IMR-90 (cell line): ENCODE measurements around the gene RNASE4. TPM values are rescaled to one million over a fixed set of nuclear protein-coding genes. Genes with fewer than 3 reads are reported as not detected.

Source experiments
- ATAC-seq: fragments of 200-7000 bp; cut with Tn5 transposase; 2 replicates; pipeline ENCODE4 v1.9.1; 2020; ENCODE audit warnings: low read depth, mild to moderate bottlenecking, moderate library complexity
- BruUV-seq: library from RNA; stranded (reverse); fragments of 400-500 nt; replicated peaks from 2 replicates; lab custom pipeline; 2021; lab: Mats Ljungman, UMichigan
- CTCF ChIA-PET: fragments of 300-600 bp; formaldehyde crosslinking; extraction: SDS; loops from one replicate; lab custom pipeline; 2021; ENCODE audit warnings: antibody characterized with exemption; lab: Yijun Ruan, JAX
- POLR2A ChIA-PET: fragments of 300-600 bp; sonication (Branson Sonifier 250); formaldehyde crosslinking; loops from one replicate; lab custom pipeline; 2022; ENCODE audit warnings: antibody characterized with exemption; ENCODE audit not compliant: unreplicated experiment; lab: Charles Lee
- DNase-seq: peaks from one replicate; pipeline ENCODE4 v3.0.0; 2013
- H2AFZ ChIP-seq: replicated peaks from 2 replicates; pipeline ENCODE3; 2013; ENCODE audit warnings: low read length, mild to moderate bottlenecking; ENCODE audit not compliant: poor library complexity
- H2AK5ac ChIP-seq: 2 replicates; pipeline ENCODE4 v1.6.1; 2013; ENCODE audit warnings: low read depth, low read length, inconsistent platforms
- H2AK9ac ChIP-seq: replicated peaks from 2 replicates; pipeline ENCODE3; 2013; ENCODE audit warnings: mild to moderate bottlenecking, low read depth, low read length, moderate library complexity; ENCODE audit not compliant: poor library complexity
- H2BK120ac ChIP-seq: 2 replicates; pipeline ENCODE4 v1.6.1; 2013; ENCODE audit warnings: low read depth, low read length, inconsistent platforms
- H2BK15ac ChIP-seq: 3 replicates; pipeline ENCODE4 v1.6.1; 2013; ENCODE audit warnings: low read depth, low read length, inconsistent platforms
- H2BK20ac ChIP-seq: 2 replicates; pipeline ENCODE4 v1.6.1; 2013; ENCODE audit warnings: low read depth, mild to moderate bottlenecking, inconsistent platforms, low read length, moderate library complexity
- H2BK5ac ChIP-seq: 2 replicates; pipeline ENCODE4 v1.6.1; 2013; ENCODE audit warnings: mild to moderate bottlenecking, low read depth, low read length, inconsistent platforms; ENCODE audit not compliant: poor library complexity, severe bottlenecking
- H3K14ac ChIP-seq: replicated peaks from 2 replicates; pipeline ENCODE4 v1.6.1; 2013; ENCODE audit warnings: low read depth, low read length, inconsistent platforms
- H3K18ac ChIP-seq: 2 replicates; pipeline ENCODE4 v1.6.1; 2013; ENCODE audit warnings: low read depth, low read length, control low read depth
- H3K23ac ChIP-seq: 2 replicates; pipeline ENCODE4 v1.6.1; 2013; ENCODE audit warnings: low read depth, low read length, inconsistent platforms
- H3K27ac ChIP-seq: 2 replicates; pipeline ENCODE4 v1.5.1; 2013; ENCODE audit warnings: mild to moderate bottlenecking, control low read depth, low read length; ENCODE audit not compliant: insufficient read depth
- H3K27me3 ChIP-seq: 2 replicates; pipeline ENCODE4 v1.6.1; 2013; ENCODE audit warnings: low read length; ENCODE audit not compliant: control insufficient read depth, insufficient read depth
- H3K36me3 ChIP-seq: 2 replicates; pipeline ENCODE4 v1.6.1; 2013; ENCODE audit warnings: low read length, mixed read lengths; ENCODE audit not compliant: control insufficient read depth, insufficient read depth
- H3K4ac ChIP-seq: 2 replicates; pipeline ENCODE4 v1.6.1; 2013; ENCODE audit warnings: low read depth, low read length, inconsistent platforms
- H3K4me1 ChIP-seq: 2 replicates; pipeline ENCODE4 v1.6.1; 2013; ENCODE audit warnings: low read length, mixed read lengths; ENCODE audit not compliant: control insufficient read depth, insufficient read depth
- H3K4me2 ChIP-seq: 2 replicates; pipeline ENCODE4 v1.6.1; 2013; ENCODE audit warnings: low read depth, mild to moderate bottlenecking, control low read depth, low read length, moderate library complexity
- H3K4me3 ChIP-seq: 2 replicates; pipeline ENCODE4 v1.5.1; 2013; ENCODE audit warnings: low read depth, mild to moderate bottlenecking, control low read depth, low read length, moderate library complexity; ENCODE audit not compliant: insufficient read depth
- H3K56ac ChIP-seq: 2 replicates; pipeline ENCODE4 v1.6.1; 2013; ENCODE audit warnings: low read length, inconsistent platforms; ENCODE audit not compliant: insufficient read depth; ENCODE audit errors: extremely low read depth
- H3K79me1 ChIP-seq, 2 experiments: 2 replicates each; pipeline ENCODE4 v1.6.1; 2013; ENCODE audit warnings: low read length in 2 of 2, inconsistent platforms in 1 of 2, low read depth in 1 of 2
- H3K9ac ChIP-seq: 2 replicates; pipeline ENCODE4 v1.6.1; 2013; ENCODE audit warnings: low read depth, low read length, control low read depth
- H3K9me1 ChIP-seq: 2 replicates; pipeline ENCODE4 v1.6.1; 2013; ENCODE audit warnings: low read length, inconsistent platforms; ENCODE audit not compliant: insufficient read depth
- H3K9me3 ChIP-seq: 2 replicates; pipeline ENCODE4 v1.6.1; 2013; ENCODE audit warnings: low read length; ENCODE audit not compliant: control insufficient read depth, insufficient read depth
- H4K20me1 ChIP-seq: 2 replicates; pipeline ENCODE4 v1.6.1; 2013; ENCODE audit warnings: low read length, inconsistent platforms; ENCODE audit not compliant: insufficient read depth
- H4K5ac ChIP-seq: 2 replicates; pipeline ENCODE4 v1.6.1; 2013; ENCODE audit warnings: mild to moderate bottlenecking, low read depth, low read length, control low read depth
- H4K8ac ChIP-seq, 2 experiments: 2 replicates each; pipeline ENCODE4 v1.6.1; 2013; ENCODE audit warnings: low read depth in 2 of 2, low read length in 2 of 2, control low read depth in 1 of 2, inconsistent platforms in 1 of 2
- H4K91ac ChIP-seq: 2 replicates; pipeline ENCODE4 v1.6.1; 2013; ENCODE audit warnings: low read depth, low read length, inconsistent platforms; ENCODE audit not compliant: insufficient read depth
- CEBPB ChIP-seq: IDR thresholded peaks from 2 replicates; pipeline ENCODE4 v1.6.1; 2012; ENCODE audit warnings: low read depth, low read length, improper control_type of control experiment
- CHD1 ChIP-seq: IDR thresholded peaks from 2 replicates; pipeline ENCODE4 v1.6.1; 2012; ENCODE audit warnings: low read depth, low read length, improper control_type of control experiment
- MAFK ChIP-seq: IDR thresholded peaks from 2 replicates; pipeline ENCODE4 v1.6.1; 2012; ENCODE audit warnings: low read depth, low read length, improper control_type of control experiment
- MAZ ChIP-seq: IDR thresholded peaks from 2 replicates; pipeline ENCODE4 v1.6.1; 2012; ENCODE audit warnings: low read depth, mild to moderate bottlenecking, low read length, improper control_type of control experiment, moderate library complexity, borderline replicate concordance
- MXI1 ChIP-seq: IDR thresholded peaks from 2 replicates; pipeline ENCODE4 v1.6.1; 2012; ENCODE audit warnings: low read depth, mild to moderate bottlenecking, low read length, moderate library complexity, borderline replicate concordance
- NFE2L2 ChIP-seq: fragments of 150-350 bp; IDR thresholded peaks from 2 replicates; pipeline ENCODE4 v1.6.1; 2016; ENCODE audit warnings: low read depth, mild to moderate bottlenecking, low read length
- POLR2A ChIP-seq: IDR thresholded peaks from 2 replicates; pipeline ENCODE4 v1.6.1; 2012; ENCODE audit warnings: mild to moderate bottlenecking, low read depth, low read length
- RAD21 ChIP-seq: IDR thresholded peaks from 2 replicates; pipeline ENCODE4 v1.6.1; 2012; ENCODE audit warnings: low read length, improper control_type of control experiment
- RCOR1 ChIP-seq: IDR thresholded peaks from 2 replicates; pipeline ENCODE4 v1.6.1; 2012; ENCODE audit warnings: mild to moderate bottlenecking, low read length, improper control_type of control experiment; ENCODE audit not compliant: insufficient replicate concordance
- RFX5 ChIP-seq: IDR thresholded peaks from 2 replicates; pipeline ENCODE4 v1.8.0; 2012; ENCODE audit warnings: low read depth, mild to moderate bottlenecking, low read length, moderate library complexity
- SMC3 ChIP-seq: fragments of 150-350 bp; IDR thresholded peaks from 2 replicates; pipeline ENCODE4 v1.6.1; 2016; ENCODE audit warnings: low read depth, mild to moderate bottlenecking, antibody characterized with exemption, low read length, moderate library complexity
- WGBS, 2 experiments: methylation state at CpG; one replicate each; pipeline versions ENCODE4 v1.1.5 to v1.1.7; 2013; ENCODE audit warnings: missing lambda C conversion rate in 2 of 2; ENCODE audit not compliant: insufficient read length in 1 of 2; ENCODE audit errors: extremely low coverage in 2 of 2; 5-methylcytosine and 5-hydroxymethylcytosine counted together
- dilution Hi-C: fragments of 300-500 bp; cut with HindIII; formaldehyde crosslinking; loops from one replicate; pipeline ENCODE4 v1.14.3; 2018; ENCODE audit warnings: low sequenced_read_pairs; ENCODE audit not compliant: unreplicated experiment
- in situ Hi-C: fragments of 300-500 bp; cut with MboI; formaldehyde crosslinking; loops from 3 replicates; pipeline ENCODE4 v1.14.3; 2019; ENCODE audit warnings: low sequenced_read_pairs, inconsistent platforms, mixed read lengths
- intact Hi-C: fragments of 100-400 bp; cut with micrococcal nuclease; formaldehyde crosslinking; loops from 2 replicates; pipeline ENCODE4 v1.10.0; 2022
- polyA plus RNA-seq, 3 experiments: library from polyadenylated mRNA; depleted of rRNA; stranded (reverse); fragments of >200 nt; gene quantifications; 2 replicates each; pipeline ENCODE4 v1.2.3, GENCODE V29; 2012; ENCODE audit warnings: low replicate concordance in 1 of 3
- total RNA-seq: library from RNA; depleted of rRNA; stranded (reverse); fragments of >200 nt; gene quantifications from 2 replicates; pipeline ENCODE4 v1.2.3, GENCODE V29; 2012
- TF ChIP-seq, protein P1 (sequence below): conservative IDR thresholded peaks from 2 replicates; pipeline ENCODE4 v1.5.1; 2012; ENCODE audit warnings: mild to moderate bottlenecking, low read depth, low read length, improper control_type of control experiment
- TF ChIP-seq, protein P2 (sequence below): fragments of 150-350 bp; IDR thresholded peaks from 2 replicates; pipeline ENCODE4 v1.6.1; 2017; ENCODE audit warnings: mild to moderate bottlenecking, antibody characterized with exemption, low read length, low read depth
- TF ChIP-seq, protein P3 (sequence below): fragments of 150-350 bp; IDR thresholded peaks from 2 replicates; pipeline ENCODE4 v1.6.1; 2016; ENCODE audit warnings: low read depth, mild to moderate bottlenecking, low read length, moderate library complexity, borderline replicate concordance

RNASE4 gene
- total and polyA plus RNA-seq, 2 of the 4 experiments (the other 2 are of a cell fraction) = 10.4 to 11.6 TPM

DNA sequence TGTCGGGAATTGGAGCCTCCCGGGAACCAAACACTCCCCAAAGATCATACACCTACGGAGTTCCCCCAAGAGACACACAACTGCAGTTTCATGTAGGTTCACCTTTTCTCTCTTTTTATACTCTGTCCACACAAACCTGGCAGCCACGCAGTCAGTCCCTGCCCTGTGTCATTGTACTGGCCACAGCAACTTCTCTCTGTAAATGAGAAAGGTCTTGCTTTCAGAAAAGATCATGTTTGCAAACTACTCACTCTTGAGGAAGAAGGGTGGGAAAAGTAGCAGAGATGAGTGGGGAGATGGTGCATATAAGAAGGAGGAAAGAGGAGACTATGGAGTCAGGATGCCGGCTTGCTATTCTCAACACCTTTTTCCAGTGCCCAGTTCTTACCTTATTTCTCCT is 14.6 kb downstream of the RNASE4 start:
- Histone ChIP-seq H4K20me1 (no peaks in the 10 kb centered on the region), H3K9me1 (no peaks in the 10 kb centered on the region), H2BK20ac (no peak overlapping the region), H3K4me1 (no peaks in the 10 kb centered on the region), H2AFZ (no peak overlapping the region), H4K5ac (no peak overlapping the region), H3K18ac (no peak overlapping the region), H2BK15ac (no peak overlapping the region), H2BK5ac (no peak overlapping the region), H3K9me3 (no peaks in the 10 kb centered on the region), H3K23ac (no peak overlapping the region), H2BK120ac (no peak overlapping the region), H4K91ac (no peak overlapping the region), H3K4ac (no peak overlapping the region), H2AK9ac (no peak overlapping the region), H3K27ac (no peak overlapping the region), H3K56ac (no peak overlapping the region), H3K9ac (no peak overlapping the region), H3K14ac (no peak overlapping the region), H3K36me3 (no peaks in the 10 kb centered on the region), H3K4me3 (no peak overlapping the region), H3K4me2 (no peak overlapping the region), H4K8ac (no peak overlapping the region), H3K27me3 (no peaks in the 10 kb centered on the region; the same call in 1 of the 2 replicates), H2AK5ac (no peak overlapping the region), H3K79me1 (no peaks in the 10 kb centered on the region)
- TF ChIP-seq MAFK (no peak), MAZ (no peak), CEBPB (no peak), RFX5 (no peak), MXI1 (no peak), RAD21 (no peak), SMC3 (no peak), RCOR1 (no peak), CHD1 (no peak), POLR2A (no peak), NFE2L2 (no peak)
- TF ChIP-seq, protein P1, sequence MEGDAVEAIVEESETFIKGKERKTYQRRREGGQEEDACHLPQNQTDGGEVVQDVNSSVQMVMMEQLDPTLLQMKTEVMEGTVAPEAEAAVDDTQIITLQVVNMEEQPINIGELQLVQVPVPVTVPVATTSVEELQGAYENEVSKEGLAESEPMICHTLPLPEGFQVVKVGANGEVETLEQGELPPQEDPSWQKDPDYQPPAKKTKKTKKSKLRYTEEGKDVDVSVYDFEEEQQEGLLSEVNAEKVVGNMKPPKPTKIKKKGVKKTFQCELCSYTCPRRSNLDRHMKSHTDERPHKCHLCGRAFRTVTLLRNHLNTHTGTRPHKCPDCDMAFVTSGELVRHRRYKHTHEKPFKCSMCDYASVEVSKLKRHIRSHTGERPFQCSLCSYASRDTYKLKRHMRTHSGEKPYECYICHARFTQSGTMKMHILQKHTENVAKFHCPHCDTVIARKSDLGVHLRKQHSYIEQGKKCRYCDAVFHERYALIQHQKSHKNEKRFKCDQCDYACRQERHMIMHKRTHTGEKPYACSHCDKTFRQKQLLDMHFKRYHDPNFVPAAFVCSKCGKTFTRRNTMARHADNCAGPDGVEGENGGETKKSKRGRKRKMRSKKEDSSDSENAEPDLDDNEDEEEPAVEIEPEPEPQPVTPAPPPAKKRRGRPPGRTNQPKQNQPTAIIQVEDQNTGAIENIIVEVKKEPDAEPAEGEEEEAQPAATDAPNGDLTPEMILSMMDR = no peak
- TF ChIP-seq, protein P2, sequence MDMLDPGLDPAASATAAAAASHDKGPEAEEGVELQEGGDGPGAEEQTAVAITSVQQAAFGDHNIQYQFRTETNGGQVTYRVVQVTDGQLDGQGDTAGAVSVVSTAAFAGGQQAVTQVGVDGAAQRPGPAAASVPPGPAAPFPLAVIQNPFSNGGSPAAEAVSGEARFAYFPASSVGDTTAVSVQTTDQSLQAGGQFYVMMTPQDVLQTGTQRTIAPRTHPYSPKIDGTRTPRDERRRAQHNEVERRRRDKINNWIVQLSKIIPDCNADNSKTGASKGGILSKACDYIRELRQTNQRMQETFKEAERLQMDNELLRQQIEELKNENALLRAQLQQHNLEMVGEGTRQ = no peak
- TF ChIP-seq, protein P3, sequence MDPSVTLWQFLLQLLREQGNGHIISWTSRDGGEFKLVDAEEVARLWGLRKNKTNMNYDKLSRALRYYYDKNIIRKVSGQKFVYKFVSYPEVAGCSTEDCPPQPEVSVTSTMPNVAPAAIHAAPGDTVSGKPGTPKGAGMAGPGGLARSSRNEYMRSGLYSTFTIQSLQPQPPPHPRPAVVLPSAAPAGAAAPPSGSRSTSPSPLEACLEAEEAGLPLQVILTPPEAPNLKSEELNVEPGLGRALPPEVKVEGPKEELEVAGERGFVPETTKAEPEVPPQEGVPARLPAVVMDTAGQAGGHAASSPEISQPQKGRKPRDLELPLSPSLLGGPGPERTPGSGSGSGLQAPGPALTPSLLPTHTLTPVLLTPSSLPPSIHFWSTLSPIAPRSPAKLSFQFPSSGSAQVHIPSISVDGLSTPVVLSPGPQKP = no peak
- DNase-seq (no peak), ATAC-seq (no peak)
- intact Hi-C loops = loop anchor here (5.0 kb wide), 1 partner anchor 408 kb away; no protein-coding TSS in a partner anchor
- in situ Hi-C loops = loop anchor here (10.0 kb wide), 1 partner anchor 266 kb away; no protein-coding TSS in a partner anchor
- ChIA-PET POLR2A (no interaction called here), CTCF (interaction anchor here (0.7 kb wide), 1 partner anchor 272 kb away, joined by 4 read pairs; no protein-coding TSS in a partner anchor)
- dilution Hi-C loops = no loop called here
- 80% methylated on average over 1 of the region's 5 CpGs; no CpG with 5 or more reads in 1 of the 2 experiments for WGBS, 2 experiments
- BruUV-seq = no TSS peak
